ENCODE results near the gene DOCK1.

Gene DOCK1

GRCh38 chr10:127426746-127427145, 521.5 kb downstream of the DOCK1 start:
- CTCF ChIA-PET: no interaction called here
- DNase-seq: no peak
- Mint-ChIP-seq H3K9me3 (no peaks in the 10 kb centered on the region), H3K36me3 (no peaks in the 10 kb centered on the region), H3K4me3 (no peak overlapping the region), H3K27me3 (no peaks in the 10 kb centered on the region), H3K27ac (no peak overlapping the region), H3K4me1 (no peaks in the 10 kb centered on the region)

- CTCF ChIA-PET: no interaction called here
- Mint-ChIP-seq H3K4me3 (no peak overlapping the region), H3K9me3 (no peaks in the 10 kb centered on the region), H3K36me3 (no peaks in the 10 kb centered on the region), H3K4me1 (no peaks in the 10 kb centered on the region), H3K27ac (no peak overlapping the region), H3K27me3 (no peaks in the 10 kb centered on the region)
- no peak for DNase-seq
These were observed 522.7 kb downstream of the DOCK1 start for GRCh38 chr10:127427926-127428325.

GRCh38 chr10:127428385-127428980, 523.3 kb downstream of the DOCK1 start:
- CTCF ChIA-PET: no interaction called here
- Mint-ChIP-seq H3K27ac (no peak overlapping the region), H3K36me3 (no peaks in the 10 kb centered on the region), H3K4me1 (no peaks in the 10 kb centered on the region), H3K4me3 (no peak overlapping the region), H3K27me3 (no peaks in the 10 kb centered on the region), H3K9me3 (no peaks in the 10 kb centered on the region)
- DNase-seq: no peak

GRCh38 chr10:127429601-127430312, 524.5 kb downstream of the DOCK1 start:
- Mint-ChIP-seq H3K4me3 (no peak overlapping the region), H3K27me3 (no peaks in the 10 kb centered on the region), H3K4me1 (no peaks in the 10 kb centered on the region), H3K27ac (no peak overlapping the region), H3K36me3 (no peaks in the 10 kb centered on the region), H3K9me3 (no peaks in the 10 kb centered on the region)
- DNase-seq: no peak
- CTCF ChIA-PET: no interaction called here

- H3K27ac Mint-ChIP-seq: no peak overlapping the region
- no peaks in the 10 kb centered on the region for H3K36me3 Mint-ChIP-seq
- DNase-seq: no peak
- no peaks in the 10 kb centered on the region for H3K4me1 Mint-ChIP-seq
- CTCF ChIA-PET: no interaction called here
- no peaks in the 10 kb centered on the region for H3K9me3 Mint-ChIP-seq
- no peak overlapping the region for H3K4me3 Mint-ChIP-seq
- H3K27me3 Mint-ChIP-seq: no peaks in the 10 kb centered on the region
These were observed 526.3 kb downstream of the DOCK1 start for GRCh38 chr10:127431525-127431924.

- no peak for DNase-seq
- H3K9me3 Mint-ChIP-seq: no peaks in the 10 kb centered on the region
- no peaks in the 10 kb centered on the region for H3K4me1 Mint-ChIP-seq
- H3K27ac Mint-ChIP-seq: no peak overlapping the region
- H3K27me3 Mint-ChIP-seq: no peaks in the 10 kb centered on the region
- H3K4me3 Mint-ChIP-seq: no peak overlapping the region
- CTCF ChIA-PET: no interaction called here
- H3K36me3 Mint-ChIP-seq: no peaks in the 10 kb centered on the region
These were observed 528.8 kb downstream of the DOCK1 start for GRCh38 chr10:127434006-127434405.

GRCh38 chr10:127435246-127435645, 530.0 kb downstream of the DOCK1 start:
- Mint-ChIP-seq H3K27me3 (no peaks in the 10 kb centered on the region), H3K4me1 (no peaks in the 10 kb centered on the region), H3K27ac (no peak overlapping the region), H3K4me3 (no peak overlapping the region), H3K36me3 (no peaks in the 10 kb centered on the region), H3K9me3 (no peaks in the 10 kb centered on the region)
- DNase-seq: no peak
- CTCF ChIA-PET: no interaction called here

GRCh38 chr10:127440371-127440770, 535.1 kb downstream of the DOCK1 start:
- Mint-ChIP-seq H3K9me3 (peaks cover 2% of the 10 kb centered on the region), H3K36me3 (no peaks in the 10 kb centered on the region)
- CTCF ChIA-PET: no interaction called here

GRCh38 chr10:127441350-127442219, 536.4 kb downstream of the DOCK1 start:
- Mint-ChIP-seq H3K4me1 (no peaks in the 10 kb centered on the region), H3K36me3 (no peaks in the 10 kb centered on the region), H3K27me3 (peaks cover 4% of the 10 kb centered on the region), H3K9me3 (peaks cover 2% of the 10 kb centered on the region), H3K4me3 (no peak overlapping the region), H3K27ac (no peak overlapping the region)
- DNase-seq: no peak
- CTCF ChIA-PET: no interaction called here

More at GRCh38 chr10:127440371-127440770, 535.1 kb downstream of the DOCK1 start:
- DNase-seq: no peak
- Mint-ChIP-seq H3K27ac (no peak overlapping the region), H3K4me3 (no peak overlapping the region), H3K27me3 (peaks cover 4% of the 10 kb centered on the region), H3K4me1 (no peaks in the 10 kb centered on the region)

- no peaks in the 10 kb centered on the region for H3K36me3 Mint-ChIP-seq
- peaks cover 4% of the 10 kb centered on the region for H3K27me3 Mint-ChIP-seq
- H3K4me3 Mint-ChIP-seq: no peak overlapping the region
- no peak for DNase-seq
- no peak overlapping the region for H3K27ac Mint-ChIP-seq
- CTCF ChIA-PET: no interaction called here
- H3K9me3 Mint-ChIP-seq: peaks cover 2% of the 10 kb centered on the region
- no peaks in the 10 kb centered on the region for H3K4me1 Mint-ChIP-seq
These were observed 536.9 kb downstream of the DOCK1 start for GRCh38 chr10:127442220-127442525.

- DNase-seq: no peak
- H3K4me1 Mint-ChIP-seq: no peaks in the 10 kb centered on the region
- peaks cover 2% of the 10 kb centered on the region for H3K9me3 Mint-ChIP-seq
- H3K27me3 Mint-ChIP-seq: peaks cover 4% of the 10 kb centered on the region
- no peak overlapping the region for H3K4me3 Mint-ChIP-seq
- CTCF ChIA-PET: no interaction called here
- no peak overlapping the region for H3K27ac Mint-ChIP-seq
- no peaks in the 10 kb centered on the region for H3K36me3 Mint-ChIP-seq
These were observed 538.9 kb downstream of the DOCK1 start for GRCh38 chr10:127444155-127444554.

- Mint-ChIP-seq H3K27me3 (no peaks in the 10 kb centered on the region), H3K27ac (no peak overlapping the region), H3K4me1 (no peaks in the 10 kb centered on the region), H3K9me3 (no peaks in the 10 kb centered on the region), H3K36me3 (no peaks in the 10 kb centered on the region), H3K4me3 (no peak overlapping the region)
- CTCF ChIA-PET: no interaction called here
- DNase-seq: no peak
These were observed 542.0 kb downstream of the DOCK1 start for GRCh38 chr10:127447197-127447596.

- Mint-ChIP-seq H3K4me1 (no peaks in the 10 kb centered on the region), H3K27ac (no peak overlapping the region), H3K9me3 (no peaks in the 10 kb centered on the region), H3K36me3 (no peaks in the 10 kb centered on the region), H3K4me3 (no peak overlapping the region), H3K27me3 (no peaks in the 10 kb centered on the region)
- no peak for DNase-seq
- CTCF ChIA-PET: no interaction called here
These were observed 544.3 kb downstream of the DOCK1 start for GRCh38 chr10:127449490-127449889.

- no peaks in the 10 kb centered on the region for H3K27me3 Mint-ChIP-seq
- H3K9me3 Mint-ChIP-seq: no peaks in the 10 kb centered on the region
- H3K4me3 Mint-ChIP-seq: no peak overlapping the region
- CTCF ChIA-PET: no interaction called here
- no peak overlapping the region for H3K27ac Mint-ChIP-seq
- no peak for DNase-seq
- no peaks in the 10 kb centered on the region for H3K4me1 Mint-ChIP-seq
- no peaks in the 10 kb centered on the region for H3K36me3 Mint-ChIP-seq
These were observed 545.4 kb downstream of the DOCK1 start for GRCh38 chr10:127450644-127451043.

GRCh38 chr10:127451628-127452027, 546.4 kb downstream of the DOCK1 start:
- Mint-ChIP-seq H3K4me1 (no peaks in the 10 kb centered on the region), H3K27me3 (no peaks in the 10 kb centered on the region), H3K4me3 (no peak overlapping the region), H3K36me3 (no peaks in the 10 kb centered on the region), H3K27ac (no peak overlapping the region), H3K9me3 (no peaks in the 10 kb centered on the region)
- DNase-seq: no peak
- CTCF ChIA-PET: no interaction called here
